Measurements from ENCODE around the gene CLRN3.

Gene CLRN3

DNA sequence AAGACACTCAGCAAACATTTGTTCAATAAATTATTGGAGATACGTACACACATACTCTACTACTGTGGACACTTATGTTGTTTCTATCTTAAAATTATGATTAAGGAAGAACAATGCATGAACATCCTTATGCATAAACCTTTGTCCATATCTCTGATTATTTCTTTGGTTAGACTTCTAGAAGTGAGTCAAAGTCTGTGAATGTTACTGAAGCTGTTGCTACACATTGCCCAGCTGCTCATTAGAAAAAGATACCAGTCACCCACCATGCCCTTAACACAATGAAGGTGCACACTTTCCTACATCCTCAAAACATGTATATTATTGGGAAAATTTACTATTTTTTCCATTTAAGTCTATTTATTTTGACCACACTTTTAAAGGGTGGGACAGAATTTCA lies 1.4 kb upstream of the CLRN3 start:
- DNase-seq, result no peak

DNA sequence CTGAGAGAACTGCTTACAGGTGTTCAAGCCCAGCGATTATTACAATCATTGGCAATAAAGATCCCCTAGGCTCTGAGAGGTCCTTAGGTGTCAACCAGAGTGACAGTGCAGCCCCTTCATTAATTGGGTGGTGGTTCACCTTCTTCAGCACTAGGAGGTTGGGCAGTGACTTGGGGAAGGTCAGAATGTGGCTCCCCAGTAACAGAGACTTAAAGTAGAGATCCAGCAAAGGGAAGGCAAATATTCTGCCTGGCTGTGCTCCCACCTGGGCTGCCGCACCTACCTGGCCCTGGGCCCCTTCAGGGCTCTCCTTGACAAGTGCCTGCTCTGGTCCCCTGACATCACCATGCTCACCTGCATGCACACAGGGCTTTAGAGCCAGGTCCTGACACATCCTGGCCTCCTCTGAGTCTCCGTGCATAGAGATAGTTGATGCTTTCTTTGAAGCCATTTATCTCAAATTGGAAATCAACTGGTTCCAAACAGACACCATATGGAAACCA lies 1.9 kb downstream of the CLRN3 start:
- no peak for DNase-seq

DNA sequence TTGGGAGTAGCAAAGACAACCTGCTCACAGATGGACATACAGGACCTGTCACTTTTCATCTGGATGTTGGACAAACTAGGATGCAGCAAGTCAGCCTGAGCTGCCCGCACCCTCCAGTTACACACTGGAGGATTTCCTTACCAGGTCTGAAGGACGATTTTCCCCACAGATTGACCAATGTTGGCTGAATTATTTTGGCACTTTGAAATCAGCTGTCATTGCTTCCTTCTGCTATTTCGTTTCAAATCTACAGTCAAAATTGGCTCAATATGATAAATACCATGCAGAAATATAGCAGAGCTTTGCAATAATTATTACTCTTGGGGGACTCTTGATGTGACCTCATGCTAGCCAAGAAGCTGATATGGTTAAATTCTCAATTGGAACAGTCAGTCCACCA lies 2.5 kb downstream of the CLRN3 start:
- DNase-seq, result no peak

DNA sequence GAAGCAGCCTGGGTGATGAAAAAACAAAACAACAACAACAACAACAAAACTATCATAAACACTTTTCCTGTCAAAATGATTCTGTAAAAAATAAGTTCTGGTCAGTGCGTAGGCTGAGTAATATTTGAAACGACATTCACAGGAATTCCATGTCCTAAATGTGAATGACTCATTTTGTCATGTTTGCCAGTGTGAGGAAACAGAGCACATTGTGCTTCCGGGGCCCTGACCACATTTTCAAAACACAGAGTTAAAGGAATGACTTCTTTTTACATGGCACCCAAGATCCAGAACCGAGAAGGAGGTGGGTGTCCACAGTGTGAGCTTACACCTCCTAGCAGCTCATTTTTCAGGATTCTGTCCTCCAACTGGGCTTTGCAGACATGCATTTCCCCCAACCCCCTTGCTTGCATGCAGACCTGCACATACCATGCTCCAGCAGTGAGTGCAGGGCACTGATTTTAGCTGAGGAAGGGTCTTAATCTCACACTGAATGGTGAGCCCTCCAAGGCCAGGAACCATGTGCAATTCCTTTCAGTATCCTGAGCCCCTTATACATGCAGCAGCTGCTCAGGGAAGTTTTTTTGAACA lies 3.0 kb downstream of the CLRN3 start:
- DNase-seq, result no peak

DNA sequence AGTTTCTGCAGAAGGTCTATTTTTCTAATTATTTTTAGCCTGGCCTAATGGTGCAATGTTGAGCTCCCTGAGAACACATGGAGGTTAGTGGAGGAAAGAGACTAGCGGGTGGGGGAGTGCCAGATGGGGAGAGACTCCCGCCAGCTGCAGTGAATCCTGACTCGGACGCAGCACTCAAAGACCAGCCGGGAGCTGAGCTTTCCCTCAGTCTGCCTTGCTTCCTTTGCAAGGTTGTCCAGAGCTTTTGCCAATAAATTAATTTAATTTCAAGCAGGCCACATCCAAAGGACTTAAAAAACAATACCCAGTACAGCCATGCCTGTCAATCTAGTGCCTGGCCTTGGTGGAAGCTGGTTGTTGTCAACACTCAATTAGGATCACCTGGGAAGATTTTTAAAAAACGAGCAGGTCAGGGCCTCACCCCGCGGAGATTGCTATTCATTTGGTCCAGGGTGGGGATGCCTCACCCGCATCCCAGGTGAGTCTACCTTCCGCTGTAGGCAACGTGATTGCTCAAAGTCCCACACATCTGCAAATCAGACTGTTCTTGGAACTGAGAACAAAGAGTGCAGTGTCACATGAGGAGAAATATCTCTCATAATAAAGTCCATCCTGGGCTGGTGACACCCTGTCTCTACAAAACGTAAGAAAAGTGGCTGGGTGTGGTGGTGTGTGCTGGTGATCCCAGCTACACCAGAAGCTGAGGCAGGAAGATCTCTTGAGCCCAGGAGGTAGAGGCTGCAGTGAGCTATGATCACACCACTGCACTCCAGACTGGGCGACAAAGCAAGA lies 4.0 kb downstream of the CLRN3 start:
- no peak for DNase-seq

DNA sequence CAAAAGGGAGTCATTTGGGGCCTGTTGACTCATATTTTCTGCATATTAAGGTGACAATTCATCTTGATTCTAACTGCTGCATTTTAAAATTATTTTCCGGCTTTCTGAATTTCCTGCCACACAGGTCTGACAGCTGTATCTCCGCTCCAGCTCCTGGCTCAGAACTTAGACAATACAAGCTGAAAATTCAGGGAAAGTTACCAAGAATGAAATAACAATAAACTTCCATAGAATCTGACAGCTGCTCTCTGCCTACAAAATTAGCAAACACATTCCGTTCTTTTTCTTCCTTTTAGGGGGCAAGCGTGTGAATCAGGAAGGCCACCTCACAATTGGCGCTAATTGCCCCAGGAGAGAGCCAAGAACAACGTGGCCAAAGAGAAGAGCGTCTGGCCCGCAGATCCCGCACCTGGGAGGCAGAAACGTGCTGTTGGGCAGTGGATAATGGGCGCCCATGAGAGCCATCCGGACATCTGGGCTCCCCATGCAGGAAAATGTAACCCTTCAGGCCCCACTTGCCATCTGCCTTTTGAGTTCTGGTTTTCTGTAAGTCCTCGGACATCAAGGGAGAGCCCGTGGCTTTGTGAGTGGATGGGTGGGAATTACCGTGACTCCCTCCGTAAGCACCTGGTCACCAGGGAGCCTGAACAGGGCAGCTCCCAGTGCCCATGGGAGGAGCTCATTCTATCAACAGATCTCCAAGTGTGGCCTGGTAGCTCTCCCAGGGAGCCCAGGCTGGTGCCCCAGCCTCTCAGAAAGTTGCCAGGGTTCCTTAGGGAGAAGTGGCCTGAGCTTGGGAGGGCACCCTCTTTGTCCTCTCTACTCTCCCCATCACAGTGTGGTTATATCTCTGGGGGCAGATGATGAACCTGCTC lies 5.0 kb downstream of the CLRN3 start:
- DNase-seq, result no peak

DNA sequence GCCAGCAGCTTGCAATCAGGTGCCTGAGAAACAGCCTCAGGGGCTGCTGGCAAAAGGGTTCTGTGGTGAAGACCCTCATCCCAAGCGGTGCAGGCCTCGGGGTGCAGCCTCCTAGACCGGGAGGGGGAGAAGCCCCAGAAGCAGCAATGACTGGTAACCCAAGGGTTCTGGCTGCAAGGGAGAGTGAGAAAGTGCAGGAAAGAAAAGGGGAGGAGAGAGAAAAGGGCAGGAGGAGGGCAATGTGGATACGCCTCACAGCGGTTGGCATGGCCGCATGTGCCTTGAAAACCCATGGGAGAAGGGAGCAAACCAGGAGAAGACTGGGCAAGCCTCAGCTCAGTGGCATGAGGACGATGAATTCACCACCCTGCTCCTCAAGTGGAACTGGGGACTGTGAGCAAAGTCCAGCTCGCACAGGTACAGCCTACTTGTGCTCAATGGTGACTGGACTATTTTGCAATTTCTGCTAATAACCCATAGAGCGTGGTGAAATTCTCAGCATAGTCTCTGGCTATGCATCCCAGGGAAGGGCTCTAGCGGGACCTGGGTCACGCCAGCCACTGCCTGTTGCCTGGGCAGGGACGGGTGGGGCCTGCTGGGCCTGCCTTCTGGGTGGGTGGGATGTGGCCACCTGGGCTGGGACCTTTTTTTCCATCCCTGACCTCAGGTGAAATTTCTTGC lies 6.2 kb downstream of the CLRN3 start:
- no peak for DNase-seq

DNA sequence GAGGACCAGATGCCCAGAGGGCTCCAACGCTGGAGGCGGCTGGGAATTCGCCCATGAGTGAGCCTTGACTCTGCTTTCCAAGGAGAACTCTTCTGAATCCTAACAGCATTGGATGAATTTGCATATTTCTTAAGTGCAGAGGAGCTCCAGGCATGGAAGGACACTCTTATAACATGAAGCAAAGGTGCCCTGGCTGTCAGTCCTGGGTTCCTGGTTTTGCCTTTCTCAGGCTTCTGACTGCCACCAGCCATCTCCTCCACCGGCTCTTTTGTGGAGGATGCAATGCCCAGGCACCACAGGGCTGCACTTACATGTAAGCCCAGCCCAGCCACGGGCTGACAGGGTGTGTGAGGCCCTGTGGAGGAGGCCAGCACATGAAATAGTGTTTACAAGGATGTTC lies 8.2 kb downstream of the CLRN3 start:
- no peak for DNase-seq

DNA sequence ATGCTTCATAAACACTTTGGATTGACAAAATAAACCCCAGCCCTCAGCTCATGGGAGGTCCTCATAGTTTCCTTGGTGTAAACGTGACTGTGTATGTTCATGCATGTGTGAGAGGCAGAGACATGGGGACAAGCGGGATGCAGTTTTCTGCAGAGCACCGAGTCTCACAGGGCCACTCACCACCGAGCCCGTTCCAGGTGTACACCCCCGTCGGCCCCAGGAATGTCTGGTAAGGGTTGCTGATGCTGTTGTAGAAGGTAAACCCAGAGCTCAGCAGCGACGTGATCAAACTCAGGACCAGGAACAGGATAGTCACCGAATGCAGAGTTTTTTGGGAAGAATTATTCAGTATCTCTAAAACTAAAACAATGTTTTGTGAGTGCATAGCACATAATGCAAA lies 9.2 kb downstream of the CLRN3 start:
- no peak for DNase-seq

DNA sequence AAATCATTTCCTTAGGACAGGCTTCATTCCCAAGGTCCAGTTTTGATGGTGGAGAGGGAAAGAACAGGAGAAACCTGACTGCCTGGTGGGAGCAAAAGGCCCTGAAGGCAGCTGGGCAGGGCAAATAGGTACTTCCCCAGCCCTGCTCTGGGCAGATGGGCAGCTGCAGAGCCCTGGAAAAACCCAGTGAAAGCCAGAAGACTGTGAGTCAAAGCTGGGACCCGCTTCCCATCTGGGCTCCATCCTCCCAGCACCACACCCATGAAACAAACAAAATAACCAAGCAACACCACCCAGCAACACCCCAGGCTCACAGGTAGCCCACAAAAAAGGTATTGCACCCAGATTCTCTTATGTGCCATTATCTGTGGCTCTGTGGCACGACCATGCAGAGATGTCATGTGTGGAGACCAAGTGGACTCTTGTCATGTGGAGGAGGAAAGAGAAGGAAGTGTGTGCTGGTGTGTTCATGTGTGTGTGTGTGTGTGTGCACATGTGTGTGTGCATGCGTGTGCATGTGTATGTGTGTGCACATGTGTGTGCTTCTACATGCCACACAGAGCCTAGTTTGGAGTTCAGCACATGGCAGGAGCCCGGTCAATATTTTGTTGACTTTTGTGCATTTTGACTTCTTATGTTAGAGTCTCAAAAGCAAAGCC lies 9.8 kb downstream of the CLRN3 start:
- no peak for DNase-seq

DNA sequence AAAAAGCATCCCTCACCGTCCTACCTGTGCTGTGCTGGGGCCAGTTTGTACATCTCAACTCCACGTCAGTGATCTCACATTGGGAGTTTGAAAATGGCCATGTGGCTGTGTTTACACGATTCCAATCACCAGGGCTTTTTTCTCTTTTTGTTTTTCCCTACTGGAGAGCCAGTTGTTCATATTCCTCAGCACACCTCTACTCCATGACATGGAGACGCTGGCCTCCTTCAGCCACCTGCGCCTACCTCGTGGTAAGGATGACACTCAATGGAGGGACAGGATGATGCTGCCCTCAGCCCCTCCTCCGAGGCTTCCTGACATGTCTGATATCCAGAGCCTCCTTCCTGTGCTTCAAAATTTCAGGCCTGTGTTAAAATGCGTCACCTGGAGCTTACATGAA lies 10.3 kb downstream of the CLRN3 start:
- no peak for DNase-seq

DNA sequence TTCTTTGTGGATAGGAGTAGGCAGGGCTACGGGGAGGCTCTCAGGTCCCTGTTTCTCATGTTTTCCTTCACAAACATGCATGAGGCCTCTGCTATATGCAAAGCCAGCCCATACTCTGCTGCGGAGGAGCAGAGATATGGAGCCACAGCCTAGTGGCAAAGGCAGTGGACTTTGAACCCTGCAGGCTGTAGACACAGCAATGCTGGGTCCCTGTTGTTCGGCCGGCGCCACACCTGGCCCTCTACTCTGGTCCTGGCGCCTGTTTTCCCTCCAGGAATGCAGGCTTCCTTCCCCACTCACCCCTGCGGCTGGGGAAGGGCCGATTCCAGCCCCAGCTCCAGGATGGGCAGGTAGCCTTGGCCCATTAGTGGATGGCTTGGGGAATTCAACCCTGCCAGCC lies 11.5 kb downstream of the CLRN3 start:
- no peak for DNase-seq

DNA sequence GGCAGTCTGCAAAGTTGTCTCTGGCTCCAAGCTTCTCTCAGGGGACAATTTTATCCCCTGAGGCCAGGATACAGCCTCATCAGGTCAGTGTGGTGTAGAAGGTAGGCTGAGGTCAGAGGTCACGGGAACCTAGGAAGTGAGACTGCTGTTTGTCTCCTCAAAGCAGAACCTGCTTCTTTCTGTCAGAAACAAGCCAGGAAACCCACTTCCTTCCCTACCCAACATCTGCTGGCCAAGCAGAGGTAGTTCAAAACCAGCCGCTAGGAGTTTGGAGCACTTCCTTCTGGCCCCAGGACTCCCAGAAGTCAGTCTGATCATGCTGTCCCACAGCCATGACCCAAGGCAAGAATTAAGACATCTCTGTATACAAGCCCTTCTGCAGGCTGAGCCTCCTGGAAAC lies 12.2 kb downstream of the CLRN3 start:
- no peak for DNase-seq

DNA sequence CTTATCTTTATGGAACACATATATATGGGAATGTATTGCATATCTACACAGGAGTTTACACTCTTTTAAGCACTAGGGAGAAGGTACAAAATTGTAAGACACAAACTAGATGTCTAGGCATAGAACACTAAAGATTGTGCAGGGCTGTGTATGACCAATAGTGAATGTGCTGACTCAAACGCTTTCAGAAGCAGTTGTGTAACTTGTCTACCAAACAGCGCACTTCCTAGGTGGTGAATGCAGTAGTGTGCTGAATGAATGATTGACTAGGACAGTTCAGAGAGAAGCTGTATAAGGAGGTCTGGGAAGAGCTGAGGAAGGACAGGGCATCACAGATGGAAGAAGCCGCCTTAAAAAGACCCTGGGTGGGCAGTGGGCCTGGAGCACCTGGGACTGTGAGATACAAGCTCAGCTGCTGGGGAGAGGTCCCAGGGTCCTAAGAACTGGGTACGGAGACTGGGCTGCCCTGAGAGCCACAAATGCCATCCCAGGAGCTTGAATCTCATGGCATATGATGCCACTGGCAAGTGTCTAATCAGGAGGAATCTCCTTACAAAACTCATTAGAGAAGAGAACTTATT lies 14.2 kb downstream of the CLRN3 start:
- DNase-seq, result no peak

DNA sequence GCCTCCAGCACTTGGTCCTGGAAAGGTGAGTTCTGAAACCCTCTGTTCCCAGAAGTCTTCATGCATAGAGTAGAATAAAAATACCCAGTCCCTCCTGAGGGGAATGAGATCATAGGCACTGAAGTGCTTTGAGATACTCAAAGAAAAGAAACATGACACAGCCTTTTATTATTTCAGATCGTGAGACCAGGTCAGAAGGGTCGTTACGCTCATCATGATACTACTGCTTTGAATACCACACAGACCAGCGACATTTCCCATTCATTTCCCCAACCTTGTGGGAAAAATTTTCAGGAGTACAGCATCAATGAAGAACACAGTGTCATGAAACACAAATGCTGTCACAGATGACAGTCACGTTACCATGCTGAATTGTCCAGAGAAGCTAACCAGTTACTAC lies 15.0 kb downstream of the CLRN3 start:
- no peak for DNase-seq

DNA sequence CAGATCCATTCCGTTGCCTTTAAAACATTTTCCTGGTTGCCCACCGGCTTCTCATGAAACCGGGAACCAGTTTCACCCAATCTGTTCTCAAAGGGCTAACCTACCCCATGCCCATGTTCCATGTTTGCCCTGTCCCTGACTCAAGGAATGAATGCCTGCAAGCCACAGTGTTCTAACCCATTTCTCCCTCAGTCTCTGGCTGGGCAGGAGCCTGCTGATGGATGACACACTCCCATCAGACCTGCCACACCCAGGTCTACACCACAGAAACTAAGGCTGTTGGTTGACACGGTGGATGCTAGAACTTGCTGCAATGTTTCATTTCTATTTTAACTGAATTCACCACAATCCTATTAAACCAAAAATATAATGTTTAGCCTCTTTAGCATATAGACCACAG lies 15.6 kb downstream of the CLRN3 start:
- DNase-seq, result no peak

DNA sequence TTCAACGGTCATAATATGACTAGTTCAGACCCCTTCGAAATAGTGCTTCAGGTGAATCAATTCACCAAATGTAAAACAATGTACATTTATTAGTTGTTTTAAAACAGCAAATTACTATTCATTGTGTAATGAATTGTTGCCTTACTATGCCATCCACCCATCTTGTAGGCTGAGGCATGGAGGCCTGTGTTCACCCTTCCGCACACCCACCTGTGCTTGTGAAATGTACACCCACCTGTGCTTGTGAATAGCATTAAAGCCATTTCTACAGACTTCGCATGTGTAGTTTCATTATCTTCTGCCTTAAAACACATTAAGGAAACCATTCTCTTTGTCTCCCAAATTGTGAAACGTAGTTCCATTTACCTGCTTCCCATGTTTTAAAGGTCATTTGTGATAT lies 16.8 kb downstream of the CLRN3 start:
- DNase-seq, result no peak

DNA sequence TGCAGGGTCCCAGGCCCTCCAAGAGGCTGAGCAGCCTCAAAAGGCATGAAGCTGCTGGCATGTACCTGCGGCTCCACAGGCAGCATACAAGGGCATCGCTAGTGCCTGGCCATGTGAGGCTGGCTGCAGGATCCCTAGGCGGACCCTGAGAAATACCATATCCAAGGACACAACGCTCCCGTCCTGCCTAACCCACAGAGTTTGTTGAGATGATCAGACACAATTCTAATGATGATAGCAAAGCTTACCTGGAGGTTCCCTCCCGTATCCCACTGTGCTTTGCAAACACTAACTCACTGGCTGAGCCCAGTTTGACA lies 17.3 kb downstream of the CLRN3 start:
- no peak for DNase-seq

DNA sequence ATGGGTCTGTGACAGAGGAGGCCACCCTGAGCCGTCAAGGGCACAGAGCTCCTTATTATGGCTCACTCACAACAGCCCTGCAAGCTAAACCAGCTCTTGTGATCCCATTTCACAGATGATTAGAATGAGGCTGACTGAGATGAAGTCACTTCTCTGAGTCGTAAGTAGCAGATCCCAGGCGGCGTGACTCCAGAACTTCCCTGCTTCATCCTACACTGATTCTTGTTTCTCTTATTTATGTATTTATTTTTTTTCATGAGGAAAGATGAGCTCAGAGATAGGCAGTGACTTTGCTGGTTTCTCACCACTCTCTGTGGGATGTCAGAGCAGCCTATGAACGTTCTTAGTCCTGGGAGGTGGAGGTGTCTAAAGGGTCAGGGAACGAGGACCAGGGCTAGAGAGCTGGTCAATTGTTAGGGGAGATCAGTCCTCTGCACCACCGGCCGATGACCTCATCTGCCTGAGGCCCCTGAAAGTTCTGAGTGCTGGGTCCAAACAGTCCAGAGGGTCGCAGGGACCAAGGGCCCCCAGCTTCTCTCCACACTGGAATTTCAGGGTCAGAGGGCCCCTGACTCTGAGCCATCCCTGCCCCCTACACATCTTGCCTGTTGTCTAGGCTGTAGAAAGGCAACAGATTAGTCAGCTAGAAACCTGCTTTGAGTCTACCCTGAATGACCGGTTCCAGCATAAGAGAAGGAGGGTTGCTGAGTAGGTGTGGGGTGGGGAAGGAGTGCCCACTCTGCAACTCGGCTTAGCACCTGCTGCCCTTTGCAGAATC lies 17.9 kb downstream of the CLRN3 start:
- no peak for DNase-seq

DNA sequence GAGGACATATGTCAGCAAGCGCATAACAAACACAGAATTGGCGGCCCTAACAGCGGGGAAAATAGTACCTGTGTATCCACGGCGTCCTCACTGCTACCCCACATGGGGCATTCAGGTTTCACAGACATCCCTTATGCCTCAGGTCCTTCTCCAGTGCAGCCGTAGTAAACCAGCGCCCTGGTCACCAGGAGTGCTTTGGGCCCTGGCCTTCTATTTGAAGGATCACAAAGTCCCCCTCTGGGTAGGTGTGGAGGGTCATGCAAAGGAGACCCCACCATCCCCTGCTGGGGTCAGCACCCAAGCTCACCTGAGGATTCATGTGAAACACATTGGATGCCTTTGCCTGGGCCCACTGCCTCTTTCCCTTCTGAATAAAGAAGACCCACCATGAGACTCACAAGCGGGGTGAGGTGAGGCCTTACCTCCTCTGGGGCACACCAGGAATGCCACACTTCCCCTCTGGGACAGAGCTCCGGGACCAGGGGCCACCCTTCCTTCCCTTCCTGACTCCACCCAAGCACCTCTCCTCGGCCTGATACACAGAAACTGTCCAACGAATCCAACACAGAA lies 18.8 kb downstream of the CLRN3 start:
- no peak for DNase-seq

DNA sequence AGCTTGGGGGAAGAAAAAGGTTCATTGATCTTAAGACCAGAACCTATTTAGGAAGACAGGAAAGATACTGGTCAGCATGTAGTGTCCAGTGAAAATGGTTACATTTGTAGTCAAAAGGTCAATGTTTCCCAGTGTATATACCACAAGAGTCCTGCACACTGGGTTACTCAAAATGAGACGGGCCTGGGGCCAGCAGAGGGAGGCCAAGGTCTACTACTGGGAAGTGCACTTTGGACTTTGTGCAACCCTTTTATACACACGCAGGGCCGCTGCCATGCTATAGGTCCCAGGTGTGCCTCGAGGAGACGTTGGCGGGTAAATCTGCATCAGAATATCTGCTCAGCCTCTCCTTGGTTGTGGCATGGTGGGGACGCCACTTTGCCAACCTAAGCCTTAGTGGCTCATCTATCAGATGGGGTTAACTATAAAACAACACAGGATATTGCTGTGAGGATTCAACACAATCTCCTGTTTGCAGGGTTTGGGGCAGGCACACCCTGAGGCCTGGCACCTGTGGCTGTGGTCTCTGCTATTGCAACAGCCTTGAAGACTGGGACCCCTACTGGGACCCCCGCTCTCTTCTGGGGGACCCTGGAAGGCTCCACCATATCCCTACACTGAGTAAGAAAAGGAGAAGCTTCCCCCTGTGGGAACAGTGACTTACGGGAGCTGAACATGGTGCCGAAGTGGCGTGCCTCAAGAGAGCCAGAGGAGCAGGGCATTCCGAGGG lies 19.7 kb downstream of the CLRN3 start:
- DNase-seq, result no peak
